Endothelial cell (in vitro differentiated cells): ENCODE results near the gene SENP6. TPM values are rescaled to one million over a fixed set of nuclear protein-coding genes. Genes with fewer than 3 reads are reported as not detected.
A peak's percentile ranks its signal among the peaks of the same experiment; 100 is the strongest.

Source experiments
- DNase-seq: peaks from one replicate; pipeline ENCODE4 v3.0.0; 2021; ENCODE audit warnings: low spot score
- H3K27ac Mint-ChIP-seq: one replicate; pipeline ENCODE4 v1.8.0; 2021; ENCODE audit warnings: mixed read lengths, inconsistent platforms; ENCODE audit not compliant: unreplicated experiment
- H3K27me3 Mint-ChIP-seq: one replicate; pipeline ENCODE4 v1.8.0; 2021; ENCODE audit warnings: mild to moderate bottlenecking, moderate library complexity, mixed read lengths, inconsistent platforms; ENCODE audit not compliant: unreplicated experiment
- H3K36me3 Mint-ChIP-seq: one replicate; pipeline ENCODE4 v1.8.0; 2021; ENCODE audit warnings: mild to moderate bottlenecking, low read depth, mixed read lengths, inconsistent platforms; ENCODE audit not compliant: unreplicated experiment
- H3K4me1 Mint-ChIP-seq: one replicate; pipeline ENCODE4 v1.8.0; 2021; ENCODE audit warnings: mild to moderate bottlenecking, mixed read lengths, inconsistent platforms; ENCODE audit not compliant: unreplicated experiment
- H3K4me3 Mint-ChIP-seq: one replicate; pipeline ENCODE4 v1.8.0; 2021; ENCODE audit warnings: mild to moderate bottlenecking, mixed read lengths, inconsistent platforms; ENCODE audit not compliant: unreplicated experiment
- H3K9me3 Mint-ChIP-seq: one replicate; pipeline ENCODE4 v1.8.0; 2021; ENCODE audit warnings: mixed read lengths, inconsistent platforms; ENCODE audit not compliant: unreplicated experiment
- total RNA-seq: library from RNA; stranded (reverse); fragmentation: NEBNext Ultra II Directional; extraction: Animal tissue kit (Norgen Biotek cat#: 25700); gene quantifications from one replicate; pipeline ENCODE4 v1.2.1, GENCODE V29; 2021; ENCODE audit not compliant: unreplicated experiment
- TF ChIP-seq, protein P1 (sequence below): fragments of 200-600 bp; sonication (generic); IDR thresholded peaks from one replicate; pipeline ENCODE4 v1.5.0; 2021; ENCODE audit warnings: antibody characterized with exemption; ENCODE audit not compliant: unreplicated experiment

The SENP6 gene
- total RNA-seq, 1 donor from 2014 or later = 135 TPM

DNA sequence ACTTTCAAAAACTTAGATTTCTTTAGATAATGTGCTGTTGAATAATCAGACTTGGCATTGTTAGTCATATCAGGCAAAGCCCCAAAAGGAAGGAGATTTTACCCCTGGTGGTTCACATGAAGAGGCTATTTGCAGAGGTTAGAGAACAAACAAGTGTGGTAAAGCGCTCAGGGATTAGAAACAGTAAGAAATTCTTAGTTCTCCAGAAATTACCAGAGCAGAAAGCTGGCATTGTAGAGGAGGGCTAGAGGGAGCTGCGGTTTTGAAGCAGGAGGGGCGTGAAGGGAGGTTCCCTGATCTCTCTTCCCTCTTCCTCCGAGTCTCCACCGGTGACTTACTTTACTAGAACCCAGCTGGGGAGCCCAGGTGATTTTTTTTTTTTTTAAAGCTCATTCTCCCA lies 157.5 kb downstream of the SENP6 start:
- peaks cover 2% of the 10 kb centered on the region for H3K27me3 Mint-ChIP-seq
- H3K9me3 Mint-ChIP-seq = no peaks in the 10 kb centered on the region
- peaks cover 26% of the 10 kb centered on the region for H3K4me1 Mint-ChIP-seq
- DNase-seq = no peak
- peak overlapping the region; percentile 16 for H3K27ac Mint-ChIP-seq
- TF ChIP-seq, protein P1, sequence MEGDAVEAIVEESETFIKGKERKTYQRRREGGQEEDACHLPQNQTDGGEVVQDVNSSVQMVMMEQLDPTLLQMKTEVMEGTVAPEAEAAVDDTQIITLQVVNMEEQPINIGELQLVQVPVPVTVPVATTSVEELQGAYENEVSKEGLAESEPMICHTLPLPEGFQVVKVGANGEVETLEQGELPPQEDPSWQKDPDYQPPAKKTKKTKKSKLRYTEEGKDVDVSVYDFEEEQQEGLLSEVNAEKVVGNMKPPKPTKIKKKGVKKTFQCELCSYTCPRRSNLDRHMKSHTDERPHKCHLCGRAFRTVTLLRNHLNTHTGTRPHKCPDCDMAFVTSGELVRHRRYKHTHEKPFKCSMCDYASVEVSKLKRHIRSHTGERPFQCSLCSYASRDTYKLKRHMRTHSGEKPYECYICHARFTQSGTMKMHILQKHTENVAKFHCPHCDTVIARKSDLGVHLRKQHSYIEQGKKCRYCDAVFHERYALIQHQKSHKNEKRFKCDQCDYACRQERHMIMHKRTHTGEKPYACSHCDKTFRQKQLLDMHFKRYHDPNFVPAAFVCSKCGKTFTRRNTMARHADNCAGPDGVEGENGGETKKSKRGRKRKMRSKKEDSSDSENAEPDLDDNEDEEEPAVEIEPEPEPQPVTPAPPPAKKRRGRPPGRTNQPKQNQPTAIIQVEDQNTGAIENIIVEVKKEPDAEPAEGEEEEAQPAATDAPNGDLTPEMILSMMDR = no peak
- peaks cover 3% of the 10 kb centered on the region for H3K36me3 Mint-ChIP-seq
- H3K4me3 Mint-ChIP-seq = no peak overlapping the region

GRCh38 chr6:75760320-75760719 lies 158.6 kb downstream of the SENP6 start:
- no peaks in the 10 kb centered on the region for H3K9me3 Mint-ChIP-seq
- H3K27ac Mint-ChIP-seq = no peak overlapping the region
- no peak for DNase-seq
- H3K36me3 Mint-ChIP-seq = peaks cover 6% of the 10 kb centered on the region
- H3K4me3 Mint-ChIP-seq = no peak overlapping the region
- peaks cover 20% of the 10 kb centered on the region for H3K4me1 Mint-ChIP-seq
- TF ChIP-seq, protein P1 = no peak
- H3K27me3 Mint-ChIP-seq = peaks cover 2% of the 10 kb centered on the region

DNA sequence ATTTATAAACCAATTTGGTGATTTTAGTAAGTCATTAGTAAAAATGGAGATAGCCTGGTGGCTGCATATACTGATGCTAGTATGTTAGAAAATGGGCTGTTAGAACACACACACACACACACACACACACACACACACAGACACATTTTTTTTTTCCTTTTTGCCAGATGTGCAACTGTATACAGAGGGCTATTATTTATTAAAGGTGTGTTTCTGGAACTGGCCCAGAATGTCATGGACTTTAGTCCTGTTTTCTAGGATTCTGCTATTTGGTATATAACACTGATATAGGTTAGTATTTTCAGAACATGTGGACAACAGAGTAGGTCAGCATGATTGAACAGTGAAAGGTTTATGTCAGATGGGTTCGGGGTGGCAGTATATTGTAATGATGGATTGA lies 159.8 kb downstream of the SENP6 start:
- TF ChIP-seq, protein P1 = no peak
- peaks cover 6% of the 10 kb centered on the region for H3K36me3 Mint-ChIP-seq
- H3K9me3 Mint-ChIP-seq = no peaks in the 10 kb centered on the region
- H3K4me3 Mint-ChIP-seq = no peak overlapping the region
- peaks cover 19% of the 10 kb centered on the region for H3K4me1 Mint-ChIP-seq
- H3K27ac Mint-ChIP-seq = no peak overlapping the region
- no peak for DNase-seq
- peaks cover 2% of the 10 kb centered on the region for H3K27me3 Mint-ChIP-seq

DNA sequence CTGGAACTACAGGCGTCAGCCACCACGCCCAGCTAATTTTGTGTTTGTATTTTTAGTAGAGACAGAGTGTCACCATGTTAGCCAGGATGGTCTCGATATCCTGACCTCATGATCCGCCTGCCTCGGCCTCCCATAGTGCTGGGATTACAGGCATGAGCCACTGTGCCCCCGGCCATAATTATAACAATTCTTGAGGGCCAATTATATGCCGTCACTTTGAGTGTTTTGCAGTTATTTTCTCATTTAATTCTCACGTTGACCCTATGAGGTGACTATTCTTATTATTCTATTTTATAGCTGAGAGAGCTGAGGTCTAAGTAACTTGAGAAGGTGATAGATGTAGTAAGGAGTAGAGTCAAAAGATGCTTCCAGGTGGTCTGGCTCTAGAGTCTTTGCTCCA lies 160.4 kb downstream of the SENP6 start:
- TF ChIP-seq, protein P1 = no peak
- no peak for DNase-seq
- Mint-ChIP-seq H3K4me3 (no peak overlapping the region), H3K27me3 (peaks cover 2% of the 10 kb centered on the region), H3K36me3 (peaks cover 6% of the 10 kb centered on the region), H3K27ac (no peak overlapping the region), H3K4me1 (peaks cover 19% of the 10 kb centered on the region), H3K9me3 (no peaks in the 10 kb centered on the region)

DNA sequence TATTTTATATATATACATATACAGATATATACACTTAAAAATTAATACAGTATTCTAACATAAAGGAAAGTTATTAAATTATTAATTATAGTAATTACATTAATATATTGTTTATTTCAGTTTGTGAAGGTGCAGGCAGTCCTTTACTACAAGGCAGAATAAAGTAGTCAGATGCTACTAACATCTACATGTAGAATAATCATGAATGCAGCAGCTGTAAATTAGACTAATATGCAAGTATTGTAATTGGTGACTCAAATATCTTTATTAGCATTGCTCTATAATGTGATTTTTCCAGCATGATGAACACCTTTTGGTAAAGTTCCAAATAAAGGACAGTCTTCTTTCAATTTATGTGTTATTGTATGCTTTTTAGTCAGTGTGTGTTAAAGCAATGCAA lies 164.7 kb downstream of the SENP6 start:
- Mint-ChIP-seq H3K9me3 (no peaks in the 10 kb centered on the region), H3K4me1 (peaks cover 8% of the 10 kb centered on the region), H3K27me3 (peaks cover 3% of the 10 kb centered on the region), H3K4me3 (no peak overlapping the region), H3K27ac (no peak overlapping the region), H3K36me3 (peaks cover 12% of the 10 kb centered on the region)
- TF ChIP-seq, protein P1 = no peak
- DNase-seq = no peak

Other genes starting within 250 kb of the SENP6 start
- 32.0 TPM for gene FILIP1, start 108.1 kb upstream of the SENP6 start, total RNA-seq
- 135 TPM for gene MYO6, start 147.4 kb downstream of the SENP6 start, total RNA-seq